Spleen (tissue), 7 donors: Measurements from ENCODE around the gene MIA2.

Experiments
- CTCF ChIP-seq, 11 experiments: fragments of 200-600 bp in 7 of 11; fragments of 450-650 bp in 4 of 11; sonication (generic) in 4 of 11; IDR thresholded peaks in 8 of 11; conservative IDR thresholded peaks in 3 of 11; 1 replicate in 7 of 11; 2 replicates in 4 of 11; pipeline versions ENCODE4 v1.4.0 to v1.8.0; 2016 to 2021; ENCODE audit warnings: antibody characterized with exemption in 11 of 11, inconsistent platforms in 4 of 11, mild to moderate bottlenecking in 1 of 11
- POLR2A ChIP-seq, 3 donors: fragments of 450-650 bp; IDR thresholded peaks; one replicate each; pipeline ENCODE4 v1.5.1; 2017; ENCODE audit warnings: antibody characterized with exemption in 3 of 3, mild to moderate bottlenecking in 1 of 3
- POLR2AphosphoS5 ChIP-seq, 3 donors: sonication (generic); formaldehyde crosslinking; IDR thresholded peaks; one replicate each; pipeline ENCODE4 v1.5.1; 2017; ENCODE audit warnings: antibody characterized with exemption in 3 of 3
- donor health status: DM: no; HTN: no; CAD: no; lungs with moderate emphysema.
- donor health status: DM: no; HTN: no; CAD: no.
- donor health status: DM: no; HTN: no; CAD: no.

DNA sequence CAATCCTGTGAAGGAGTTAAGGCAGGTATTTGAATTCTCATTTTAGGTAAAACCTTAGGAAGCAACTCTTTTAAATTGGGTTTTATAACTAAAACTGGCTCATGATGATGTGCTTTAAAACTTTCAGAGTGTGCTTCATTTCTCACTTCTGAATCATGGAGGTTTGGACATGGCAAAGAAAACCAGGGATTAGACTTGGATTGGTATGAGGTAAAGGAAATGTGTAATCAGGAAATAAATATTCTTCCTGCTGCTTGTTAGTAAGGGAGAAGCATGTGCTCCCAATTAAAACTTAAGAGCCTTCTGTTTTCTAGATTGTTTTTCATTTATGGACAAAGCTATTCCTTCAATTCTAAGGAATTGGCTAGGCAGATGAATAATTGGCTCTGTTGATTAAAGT is 141.1 kb downstream of the MIA2 start:
- TF ChIP-seq CTCF (IDR thresholded peaks at IDR 0.05 in 8 of 11, conservative IDR thresholded peaks at IDR 0.05 in 3 of 11) (no peak), POLR2A (IDR thresholded peaks at IDR 0.05) (no peak), POLR2AphosphoS5 (IDR thresholded peaks at IDR 0.05) (no peak)
